Fibroblast of gingiva (primary cell): ENCODE measurements around the gene UNC5A.
A peak's percentile ranks its signal among the peaks of the same experiment; 100 is the strongest.

Experiments
- DNase-seq: peaks from one replicate; pipeline ENCODE4 v3.0.0-alpha.2; 2011; ENCODE audit warnings: low read depth

The UNC5A gene

DNA sequence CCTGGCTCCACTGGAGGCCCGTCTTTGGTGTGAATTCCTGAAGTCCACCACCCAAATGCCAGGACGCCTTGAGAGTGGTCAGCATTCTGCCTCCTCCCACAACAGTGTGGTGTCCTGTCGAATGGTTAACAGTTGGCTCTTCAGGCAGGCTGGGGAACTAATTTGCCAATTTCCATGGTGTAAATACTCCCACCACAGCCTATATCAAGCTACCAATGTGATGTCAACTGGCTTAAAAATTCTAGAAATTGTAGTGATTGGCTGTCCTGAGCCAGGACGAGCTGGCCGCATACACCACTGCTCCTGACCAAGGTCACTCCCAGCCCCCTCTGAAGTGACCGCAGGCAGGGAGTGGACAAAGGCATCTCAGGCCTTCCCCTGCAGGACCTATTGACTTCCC lies 11.1 kb downstream of the UNC5A start:
- no peak for DNase-seq

DNA sequence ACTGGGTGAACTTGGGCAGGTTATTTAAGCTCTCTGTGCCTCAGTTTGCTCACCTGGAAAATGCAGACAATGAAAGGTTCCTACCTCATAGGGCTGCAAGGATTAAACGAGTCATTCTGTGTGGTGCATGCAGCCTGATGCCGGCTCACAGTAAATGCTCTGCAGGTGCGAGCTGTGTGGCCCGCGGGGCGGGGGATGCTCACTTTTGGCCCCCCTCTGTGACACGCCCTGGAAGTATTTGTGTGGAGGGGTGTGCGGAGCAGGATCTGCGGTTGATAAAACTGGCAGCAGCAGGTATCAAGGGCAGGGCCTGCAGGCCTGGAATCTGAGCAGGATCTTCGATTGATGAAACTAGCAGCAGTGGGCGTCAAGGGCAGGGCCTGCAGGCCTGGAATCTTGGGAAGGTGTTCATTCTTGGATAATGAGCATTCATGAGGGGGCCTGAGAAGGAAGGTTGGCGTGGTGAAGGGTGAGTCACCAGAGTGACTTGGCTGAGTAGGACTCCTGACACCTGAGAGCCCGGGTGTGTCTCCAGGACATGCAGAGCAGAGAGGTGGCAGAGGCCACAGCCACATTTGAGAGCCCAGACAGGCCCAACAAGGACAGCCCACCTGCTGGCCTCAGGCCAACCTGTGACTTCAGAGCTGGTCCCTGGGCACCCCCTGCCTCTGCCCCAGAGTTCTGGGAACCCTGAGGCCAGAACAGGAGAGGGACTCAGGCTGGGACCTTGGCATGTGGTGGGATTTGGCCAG lies 11.9 kb downstream of the UNC5A start:
- no peak for DNase-seq

DNA sequence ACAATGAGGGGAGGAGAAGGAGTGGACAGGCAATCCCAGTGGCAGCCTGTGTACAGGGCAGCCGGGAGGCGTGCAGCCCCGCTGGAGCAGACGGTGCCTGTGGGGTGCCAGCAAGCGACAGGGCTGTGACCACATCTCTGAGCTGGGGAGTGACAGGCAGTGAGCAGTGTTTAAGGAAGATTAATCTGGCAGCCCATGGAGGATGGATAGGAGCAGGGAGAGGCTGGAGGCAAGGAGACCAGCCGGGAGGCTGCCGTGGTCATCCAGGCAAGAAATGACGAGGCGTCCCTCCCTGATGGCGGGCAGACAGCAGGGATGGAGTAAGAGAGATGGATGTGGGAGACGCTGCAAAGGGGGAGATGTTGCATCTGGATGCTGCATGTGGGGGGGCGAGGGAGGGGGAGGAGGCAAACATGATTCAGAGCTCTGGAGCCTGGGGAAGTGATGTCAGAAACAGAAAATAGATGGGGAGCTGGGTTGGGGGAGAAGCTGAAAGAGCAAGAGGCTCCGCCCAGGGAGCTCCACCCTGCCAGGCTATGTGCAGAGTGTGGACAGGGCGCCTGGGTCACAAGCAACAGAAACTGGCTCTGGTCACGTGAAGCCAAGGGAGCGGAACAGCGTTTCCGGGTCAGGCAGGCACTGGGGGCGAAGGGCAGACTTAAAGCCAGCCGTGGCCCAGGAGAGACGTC lies 12.6 kb downstream of the UNC5A start:
- no peak for DNase-seq

DNA sequence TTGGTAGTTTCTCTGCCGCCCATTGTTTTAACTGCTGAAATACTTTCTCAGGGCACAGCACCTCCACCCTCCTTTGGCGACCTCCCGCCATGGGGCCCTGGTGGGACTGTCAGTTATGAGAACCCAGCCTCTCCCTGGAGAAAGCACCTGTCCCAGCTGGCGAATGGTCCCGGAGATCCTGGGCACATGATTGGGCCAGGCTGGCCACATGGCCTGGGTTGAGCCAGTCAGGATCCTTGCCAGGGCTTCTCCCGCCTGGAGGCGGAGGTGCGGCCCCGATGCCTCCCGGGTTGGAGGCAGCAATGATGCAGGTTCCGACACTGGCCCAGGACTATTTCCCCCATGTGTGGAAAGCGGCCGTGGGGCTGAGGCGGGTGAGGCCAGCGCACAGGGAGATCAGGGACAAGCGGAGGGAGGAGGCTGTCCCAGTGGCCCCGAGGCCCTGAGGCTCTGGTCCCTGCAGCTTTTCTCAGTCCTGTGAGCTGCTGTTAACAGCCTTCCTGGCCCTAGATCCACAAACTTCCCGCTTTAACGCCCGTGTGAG lies 13.6 kb downstream of the UNC5A start:
- no peak for DNase-seq

DNA sequence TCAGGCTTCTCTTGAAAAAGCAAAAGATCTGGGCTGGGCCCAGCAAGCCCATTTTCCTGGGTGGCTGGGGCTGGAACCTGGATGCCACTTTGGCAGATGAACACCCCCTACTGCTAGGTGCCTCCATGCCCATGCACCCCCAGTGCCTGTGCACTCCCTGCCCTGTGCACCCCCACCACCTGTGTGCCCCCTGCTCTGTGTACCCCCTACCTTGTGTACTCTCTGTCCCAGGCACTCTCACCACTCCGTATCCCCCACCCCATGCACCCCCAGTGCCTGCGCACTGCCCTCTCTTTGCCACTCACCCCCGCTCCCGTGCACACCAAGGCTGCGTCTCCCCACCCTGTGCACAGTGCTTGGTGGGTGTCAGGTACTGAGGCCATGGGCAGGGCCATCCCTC lies 14.2 kb downstream of the UNC5A start:
- DNase-seq = no peak

DNA sequence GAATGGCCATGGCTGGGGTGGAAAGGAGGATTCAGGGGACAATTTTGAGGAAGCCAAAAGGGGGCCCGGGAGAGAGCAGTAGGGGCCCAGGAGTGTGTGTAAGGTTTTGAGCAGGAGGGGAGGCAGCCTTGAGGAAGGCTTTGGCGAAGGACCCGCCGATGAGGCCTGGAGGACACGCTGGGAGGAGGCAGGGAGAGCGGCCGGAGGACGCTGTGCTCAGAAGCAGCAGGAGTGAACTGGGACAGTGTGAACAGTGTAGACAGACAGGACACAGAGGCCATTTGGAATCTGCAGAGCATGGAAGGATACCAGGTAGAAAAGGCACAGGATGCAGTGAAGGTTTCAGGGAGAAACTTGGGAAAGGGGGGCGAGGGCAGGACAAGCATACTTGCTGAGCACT lies 14.9 kb downstream of the UNC5A start:
- DNase-seq = no peak

DNA sequence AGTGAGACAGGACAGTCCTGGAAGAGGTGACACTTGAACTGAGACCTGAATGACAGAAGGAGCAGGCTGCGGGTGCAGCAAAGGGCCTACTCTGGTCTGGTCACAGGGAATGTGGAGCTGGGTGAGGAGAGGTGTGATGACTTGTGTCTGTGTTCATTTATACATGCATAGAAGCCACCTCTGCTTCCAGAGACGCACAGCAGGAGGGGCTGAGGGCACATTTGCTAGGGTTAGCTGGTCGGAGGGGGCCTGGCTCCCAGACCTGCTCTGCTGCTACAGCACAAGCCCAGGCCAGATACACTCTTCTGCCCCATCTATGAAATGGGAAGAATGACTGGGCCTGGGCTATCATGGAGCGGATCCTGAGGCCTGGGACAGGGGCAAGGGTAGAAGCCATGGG lies 15.6 kb downstream of the UNC5A start:
- DNase-seq = no peak

DNA sequence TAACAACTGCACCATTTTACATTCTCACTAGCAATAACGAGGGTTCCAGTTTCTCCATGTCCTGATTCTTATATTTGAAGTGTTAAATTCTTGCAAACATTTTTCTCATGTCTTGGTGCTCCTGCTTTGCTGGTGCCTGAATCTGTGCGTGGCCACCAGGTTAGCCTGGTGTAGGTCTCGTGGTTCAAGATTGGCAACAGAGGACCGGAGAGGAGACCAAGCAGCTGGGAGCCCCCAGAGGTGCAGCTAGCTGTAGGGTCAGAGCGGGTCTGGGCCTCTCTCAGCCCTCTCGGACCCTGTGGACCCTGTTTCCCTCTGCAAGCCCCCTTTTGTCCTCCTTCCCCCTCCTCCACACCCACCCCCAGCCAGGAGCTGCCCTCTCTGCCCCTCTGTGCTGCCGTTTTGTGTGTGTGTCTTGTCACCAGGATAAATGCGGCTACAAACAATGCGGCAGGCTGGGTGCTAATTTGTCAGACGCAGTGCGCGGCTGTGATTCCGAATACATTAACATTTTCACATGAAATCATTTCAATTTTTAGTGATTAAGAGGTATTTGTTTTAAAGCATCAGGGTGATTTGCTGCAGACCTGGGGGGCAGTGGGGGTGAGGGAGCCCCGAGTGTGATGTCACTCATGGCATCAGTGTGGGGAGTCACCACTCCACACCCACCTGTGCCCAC lies 17.5 kb downstream of the UNC5A start:
- no peak for DNase-seq

DNA sequence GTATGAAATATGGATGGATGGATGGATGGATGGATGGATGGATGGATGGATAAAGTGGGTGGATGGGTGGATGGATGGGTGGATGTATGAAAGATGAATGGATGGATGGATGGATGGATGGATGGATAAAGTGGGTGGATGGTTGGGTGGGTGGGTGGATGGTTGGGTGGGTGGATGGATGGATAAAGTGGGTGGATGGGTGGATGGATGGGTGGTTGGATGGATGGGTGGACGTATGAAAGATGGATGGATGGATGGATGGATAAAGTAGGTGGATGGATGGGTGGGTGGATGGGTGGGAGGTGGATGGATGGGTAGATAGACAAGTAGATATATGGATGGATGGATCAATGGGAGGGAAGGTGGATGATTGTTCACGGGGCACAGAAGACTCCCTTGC lies 19.0 kb downstream of the UNC5A start:
- no peak for DNase-seq

DNA sequence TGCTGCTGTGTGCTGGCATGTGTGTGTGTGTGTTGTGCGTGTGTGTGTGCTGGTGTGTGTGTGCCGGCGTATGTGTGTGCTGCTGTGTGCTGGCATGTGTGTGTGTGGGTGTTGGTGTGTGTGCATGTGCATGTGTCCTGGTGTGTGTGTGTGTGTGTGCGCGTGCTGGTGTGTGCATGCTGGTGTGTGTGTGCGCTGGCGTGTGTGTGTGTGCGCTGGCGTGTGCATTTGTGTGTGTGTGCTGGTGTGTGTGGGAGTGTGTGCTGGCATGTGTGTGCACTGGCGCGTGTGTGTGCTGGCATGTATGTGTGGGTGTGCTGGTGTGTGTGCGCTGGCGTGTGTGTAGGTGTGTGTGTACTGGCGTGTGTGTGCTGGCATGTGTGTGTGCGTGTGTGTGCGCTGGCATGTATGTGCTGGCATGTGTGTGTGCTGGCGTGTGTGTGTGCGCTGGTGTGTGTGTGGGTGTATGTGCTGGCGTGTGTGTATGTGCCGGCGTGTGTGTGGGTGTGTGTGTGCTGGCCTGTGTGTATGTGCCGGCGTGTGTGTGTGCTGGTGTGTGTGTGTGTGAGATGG lies 20.1 kb downstream of the UNC5A start:
- DNase-seq = no peak

DNA sequence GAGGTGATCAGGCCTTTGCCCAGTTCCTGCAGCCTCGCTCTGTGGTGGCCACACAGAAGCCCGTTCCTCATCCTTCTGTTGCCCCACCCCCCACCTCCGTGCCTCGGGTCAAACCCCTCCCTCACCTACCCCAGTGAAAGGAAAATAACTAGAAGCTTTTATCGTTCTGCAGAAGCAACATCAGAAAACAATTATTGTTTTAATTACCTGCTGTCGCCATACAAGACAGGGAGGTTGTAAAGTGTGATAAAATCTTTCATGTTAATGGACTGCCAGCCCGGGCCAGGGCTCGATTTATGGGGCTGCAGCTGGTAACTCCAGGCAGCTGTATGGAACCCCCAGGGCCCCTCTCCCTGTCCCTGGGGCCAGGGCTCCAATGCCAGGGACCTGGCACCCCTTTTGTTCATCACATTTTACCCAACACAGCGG lies 20.6 kb downstream of the UNC5A start:
- no peak for DNase-seq

DNA sequence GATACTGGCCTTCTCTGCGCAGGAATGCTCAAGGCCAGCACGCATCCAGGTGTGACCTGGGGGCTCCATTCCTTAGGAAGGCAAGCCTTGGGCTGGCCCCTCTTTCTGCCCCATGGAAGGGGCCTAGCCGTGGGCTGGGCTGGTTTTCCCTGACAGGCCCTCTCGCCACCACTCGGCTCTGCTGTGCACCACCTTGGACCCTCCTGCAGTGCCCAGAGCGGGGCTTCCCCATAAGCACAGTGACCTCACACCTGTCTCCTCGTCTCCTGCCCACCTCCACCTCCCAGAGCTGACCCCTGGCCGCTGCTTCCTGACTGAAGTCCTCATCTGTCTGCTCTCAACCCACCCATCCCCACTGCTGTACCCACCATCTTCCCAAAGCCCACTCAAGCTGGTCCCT lies 21.1 kb downstream of the UNC5A start:
- no peak for DNase-seq

DNA sequence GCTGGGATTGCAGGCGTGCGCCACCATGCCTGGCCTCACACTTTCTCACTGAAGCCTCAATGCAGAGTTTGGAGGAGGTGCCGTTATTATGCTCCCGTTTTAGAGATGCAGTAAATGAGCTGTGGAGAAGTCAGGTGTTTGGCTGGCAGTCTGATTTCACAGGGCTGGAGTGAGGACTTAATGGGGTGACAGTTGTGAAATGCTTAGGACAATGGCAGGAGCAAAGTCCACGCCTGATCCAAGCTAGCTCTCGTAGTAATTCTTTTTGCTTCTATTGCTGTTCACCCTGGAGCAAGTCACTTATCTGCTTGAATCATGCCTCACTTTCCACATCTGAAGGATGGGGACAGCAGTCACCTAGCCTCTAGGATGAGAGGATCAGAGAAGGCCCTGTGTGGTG lies 21.8 kb downstream of the UNC5A start:
- no peak for DNase-seq

DNA sequence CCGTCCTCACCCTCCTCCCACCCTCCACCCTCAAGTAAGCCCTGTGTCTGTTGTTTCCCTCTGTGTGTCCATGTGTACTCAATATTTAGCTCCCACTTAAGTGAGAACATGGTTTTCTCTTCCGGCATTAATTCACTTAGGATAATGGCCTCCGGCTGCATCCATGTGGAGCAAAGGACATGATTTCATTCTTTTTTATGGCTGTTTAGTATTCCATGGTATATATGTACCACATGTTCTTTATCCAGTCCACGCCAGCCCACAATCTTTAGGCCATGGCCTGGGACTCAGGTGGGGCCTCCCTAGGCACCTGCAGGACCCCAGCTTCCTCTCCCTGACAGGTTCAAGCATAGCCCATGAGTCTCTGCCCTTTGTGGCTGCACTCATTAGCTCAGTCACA lies 22.9 kb downstream of the UNC5A start:
- DNase-seq = no peak

DNA sequence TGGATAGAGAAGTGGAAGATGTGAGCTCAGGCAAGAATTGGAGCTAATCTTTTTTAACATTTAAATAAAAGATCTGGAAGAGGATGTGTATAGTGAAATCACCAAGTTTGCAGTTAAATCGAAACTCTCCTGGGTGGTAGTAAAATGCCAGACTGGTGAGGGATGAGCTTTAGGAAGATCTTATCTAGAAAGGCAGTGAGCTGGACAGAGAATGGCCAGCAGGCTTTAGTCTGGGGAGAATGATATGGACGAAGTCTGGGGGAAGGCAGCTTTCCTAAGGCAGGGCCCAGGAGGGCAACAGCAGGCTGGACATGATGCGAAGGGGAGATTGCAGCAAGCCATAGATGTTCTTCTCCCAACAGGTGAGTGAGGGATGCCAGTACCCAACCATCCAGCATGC lies 25.6 kb downstream of the UNC5A start:
- no peak for DNase-seq

DNA sequence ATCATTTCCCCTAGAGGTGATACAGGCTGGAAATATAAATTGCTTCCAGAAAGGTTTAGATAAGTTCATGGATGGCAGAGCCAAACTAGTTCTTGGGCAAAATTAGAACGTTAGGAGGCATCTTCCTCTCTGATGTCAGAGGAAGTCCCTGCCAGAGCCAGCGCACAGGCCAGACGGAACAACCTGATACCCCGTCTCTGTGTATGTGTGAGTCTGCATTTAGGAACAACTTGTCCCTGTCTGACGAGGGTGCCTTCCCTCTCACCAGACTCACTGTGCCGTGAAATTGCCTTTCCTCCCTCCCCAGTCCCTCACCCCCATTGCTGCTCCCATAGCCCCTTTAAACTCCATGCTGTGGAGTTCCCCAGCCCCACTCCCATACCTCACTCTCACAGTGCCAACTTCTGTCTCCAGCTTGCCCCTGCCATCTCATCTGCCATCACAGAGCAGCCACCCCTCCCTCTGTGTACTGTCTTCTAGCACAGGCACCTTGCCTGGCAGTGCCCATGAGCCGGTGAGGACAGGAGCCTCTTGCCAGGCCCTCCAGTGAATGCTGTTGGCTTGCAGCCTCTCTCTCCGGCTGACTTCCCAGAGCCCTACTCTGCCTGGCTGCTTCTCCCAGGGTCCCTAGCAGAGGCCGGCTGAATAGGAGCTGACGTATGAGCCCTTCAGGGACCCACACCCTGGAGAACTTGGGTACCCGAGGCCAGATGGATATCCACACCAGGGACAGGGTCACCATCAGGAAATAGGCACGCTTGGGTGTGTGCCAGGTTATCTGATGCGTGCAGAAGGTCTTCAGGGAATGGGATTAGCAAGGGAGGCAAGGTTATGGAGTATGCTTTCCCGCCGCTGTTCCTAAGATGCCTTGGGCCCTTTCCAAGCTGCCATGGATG lies 26.7 kb downstream of the UNC5A start:
- no peak for DNase-seq

DNA sequence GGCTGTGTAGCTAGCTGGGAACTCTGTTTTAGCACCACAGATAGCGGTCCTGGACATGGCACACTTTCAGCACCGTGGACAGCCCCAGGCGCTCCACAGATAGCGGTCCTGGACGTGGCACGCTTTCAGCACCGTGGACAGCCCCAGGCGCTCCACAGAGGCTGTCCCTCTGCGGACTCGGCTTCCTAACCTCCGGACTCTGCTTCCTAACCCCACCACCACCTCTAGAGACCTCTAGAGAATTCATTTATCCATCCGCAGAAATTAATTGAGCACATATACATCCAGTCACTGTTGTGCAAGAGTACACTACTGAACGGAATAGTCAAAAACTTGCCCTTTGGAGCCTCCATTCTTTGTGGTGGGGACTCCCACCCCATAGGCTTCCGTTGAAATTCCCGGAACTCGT lies 27.4 kb downstream of the UNC5A start:
- peak; percentile 75 for DNase-seq

DNA sequence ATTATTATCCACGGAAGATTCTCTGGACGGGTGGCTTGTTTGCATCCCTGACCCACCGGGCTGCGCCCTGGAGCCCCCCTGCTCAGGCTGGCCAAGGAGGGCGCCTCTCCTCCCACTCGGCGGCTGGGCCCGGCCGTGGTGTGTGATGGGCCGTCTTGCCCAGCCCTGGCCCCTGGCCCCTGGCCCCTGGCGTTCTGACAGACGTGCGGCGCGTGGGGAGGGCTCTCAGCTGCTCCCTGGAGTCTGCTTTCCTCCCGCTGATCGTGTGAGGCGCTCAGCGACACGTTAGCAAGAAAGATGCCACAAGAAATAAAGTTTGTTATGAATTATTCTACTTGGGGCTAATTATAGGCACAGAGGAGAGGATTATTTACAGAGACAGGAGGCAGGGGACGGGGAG lies 33.3 kb downstream of the UNC5A start:
- DNase-seq = no peak

DNA sequence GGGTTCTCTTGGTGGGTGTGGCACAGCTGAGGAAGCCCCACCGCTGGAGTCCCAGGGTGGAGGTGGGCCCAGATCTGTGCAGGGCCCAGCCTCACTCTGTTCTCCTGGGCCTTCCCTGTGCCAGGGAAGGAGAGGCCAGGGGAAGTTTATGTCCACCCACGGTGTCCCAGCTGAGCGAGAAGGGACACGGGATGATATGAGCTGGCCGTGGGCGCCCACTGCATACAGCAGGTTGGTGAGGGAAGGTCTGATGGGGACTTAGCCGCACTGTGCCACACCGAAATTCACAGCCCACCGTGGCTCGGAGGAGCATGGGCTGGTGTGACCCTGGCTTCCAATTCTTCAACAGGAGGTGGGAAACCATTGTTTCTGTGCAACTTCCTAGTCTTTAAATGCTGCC lies 33.9 kb downstream of the UNC5A start:
- DNase-seq = no peak

DNA sequence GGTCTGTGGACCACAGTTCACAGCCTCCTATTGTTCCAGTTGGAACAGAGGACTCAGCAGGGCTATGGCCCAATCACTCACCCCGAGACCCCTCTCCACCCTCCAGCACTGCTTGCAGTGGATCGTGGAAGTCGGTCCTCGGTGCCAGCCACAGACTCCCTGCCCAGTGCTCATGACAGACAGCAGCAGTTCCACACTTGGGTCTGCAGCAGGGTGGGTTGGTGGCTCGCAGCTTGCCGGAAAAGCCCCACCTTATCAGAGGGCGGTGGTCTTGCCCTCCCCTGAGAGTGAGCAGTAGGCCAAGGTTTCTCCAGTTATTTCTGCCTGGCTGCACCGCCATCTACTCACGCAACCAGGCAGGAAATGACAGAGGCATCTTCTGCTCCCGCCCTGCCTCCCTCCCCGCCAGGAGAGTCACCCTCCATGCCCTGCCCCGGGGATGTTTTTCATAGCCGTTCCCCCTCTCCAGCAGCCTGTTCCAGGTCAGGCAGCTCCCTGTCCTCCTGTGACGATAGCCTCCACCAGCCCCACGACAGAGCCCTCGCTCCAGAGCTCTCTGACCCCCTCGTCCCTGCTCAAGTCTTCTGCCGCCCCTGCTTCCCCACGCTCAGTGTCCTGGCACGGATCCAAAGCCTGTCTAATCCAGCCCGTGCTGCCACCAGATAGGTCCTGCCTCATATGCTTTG lies 34.5 kb downstream of the UNC5A start:
- DNase-seq = no peak

DNA sequence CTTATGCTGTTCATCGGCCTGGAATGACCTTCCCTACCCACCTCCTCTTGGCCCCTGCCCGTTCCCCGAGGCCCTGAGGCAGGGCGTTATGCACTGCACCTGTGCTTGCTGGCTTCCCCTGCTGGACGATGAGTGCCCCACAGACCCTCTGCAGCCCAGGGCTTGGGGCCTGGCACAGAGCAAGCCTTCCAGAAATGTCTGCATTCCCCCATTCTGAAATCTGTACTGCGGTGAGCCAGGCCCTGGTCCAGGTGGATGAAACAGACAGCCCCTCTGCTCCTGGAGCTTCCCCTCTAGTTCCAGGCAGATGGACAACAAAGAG lies 35.0 kb downstream of the UNC5A start:
- no peak for DNase-seq
